Measurements from ENCODE around the gene PANX2.

The PANX2 gene

DNA sequence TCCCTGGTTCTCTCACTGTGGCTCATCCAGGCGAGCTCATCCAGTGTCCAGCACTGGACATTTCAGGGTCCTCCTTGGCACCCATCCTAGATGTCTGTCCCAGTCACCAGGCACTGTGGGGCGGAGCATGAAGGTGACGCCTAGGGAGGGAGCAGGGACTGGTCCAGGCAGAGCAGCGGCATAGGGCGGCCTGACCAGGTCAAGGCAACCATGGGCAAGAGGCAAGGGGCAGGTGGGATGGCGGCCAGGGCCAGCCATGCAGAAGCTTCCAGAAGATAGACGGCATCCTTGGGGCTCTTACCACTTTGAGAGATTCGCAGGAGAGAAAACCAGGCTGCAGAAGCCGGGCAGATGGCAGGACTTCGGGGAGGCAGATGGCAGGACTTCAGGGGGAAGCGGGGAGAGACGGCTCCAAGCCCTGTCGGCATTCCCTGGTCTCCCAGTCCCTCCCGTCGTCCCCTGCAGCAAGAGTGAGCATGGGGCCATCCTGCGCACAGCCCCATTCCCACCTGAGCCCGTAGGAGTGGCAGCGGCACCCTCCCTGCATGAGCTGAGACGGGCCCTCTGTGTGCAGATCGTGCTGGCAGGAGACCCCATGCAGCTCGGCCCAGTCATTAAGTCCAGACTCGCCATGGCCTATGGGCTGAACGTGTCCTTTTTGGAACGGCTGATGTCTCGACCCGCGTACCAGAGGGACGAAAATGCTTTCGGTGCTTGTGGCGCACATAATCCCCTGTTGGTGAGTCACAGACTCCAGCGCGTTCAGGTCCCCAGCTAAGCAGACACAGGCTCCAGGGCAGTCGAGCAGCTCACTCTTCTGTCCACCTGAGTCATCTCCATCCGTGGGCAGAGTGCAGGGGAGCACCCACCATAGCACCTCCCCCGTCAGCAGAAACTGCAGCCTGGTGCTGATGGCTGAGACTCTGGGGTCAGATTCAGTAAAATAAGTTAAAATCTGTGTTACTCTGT, 20.1 kb upstream of the PANX2 start:
- in situ Hi-C loops (cut with HindIII; ENCODE audit: low pct_ligation_motif_present, low sequenced_read_pairs) = no loop called here
- Histone ChIP-seq H3K4me3 (ENCODE audit: low read depth, low read length) (no peak overlapping the region), H3K36me3 (replicated peaks) (no peaks in the 10 kb centered on the region), H3K27ac (no peak overlapping the region), H3K27me3 (replicated peaks) (no peaks in the 10 kb centered on the region)
- TF ChIP-seq CTCF (IDR thresholded peaks at IDR 0.05; ENCODE audit: low read depth, low read length, missing control alignments) = no peak
- DNase-seq = no peak

GRCh38 chr22:50151571-50152537, 18.7 kb upstream of the PANX2 start:
- no peaks in the 10 kb centered on the region for H3K36me3 ChIP-seq (replicated peaks)

GRCh38 chr22:50153056-50153755, 17.3 kb upstream of the PANX2 start:
- H3K36me3 ChIP-seq (replicated peaks) = no peaks in the 10 kb centered on the region
- DNase-seq = no peak
- in situ Hi-C loops (cut with HindIII; ENCODE audit: low pct_ligation_motif_present, low sequenced_read_pairs) = no loop called here
- no peak overlapping the region for H3K27ac ChIP-seq
- H3K4me3 ChIP-seq (ENCODE audit: low read depth, low read length) = no peak overlapping the region
- TF ChIP-seq CTCF (IDR thresholded peaks at IDR 0.05; ENCODE audit: low read depth, low read length, missing control alignments) = no peak
- no peaks in the 10 kb centered on the region for H3K27me3 ChIP-seq (replicated peaks)

More at GRCh38 chr22:50151571-50152537, 18.7 kb upstream of the PANX2 start:
- no peak for DNase-seq
- in situ Hi-C loops (cut with HindIII; ENCODE audit: low pct_ligation_motif_present, low sequenced_read_pairs) = no loop called here
- no peak overlapping the region for H3K4me3 ChIP-seq (ENCODE audit: low read depth, low read length)
- TF ChIP-seq CTCF (IDR thresholded peaks at IDR 0.05; ENCODE audit: low read depth, low read length, missing control alignments) = no peak
- H3K27ac ChIP-seq = no peak overlapping the region
- H3K27me3 ChIP-seq (replicated peaks) = no peaks in the 10 kb centered on the region

DNA sequence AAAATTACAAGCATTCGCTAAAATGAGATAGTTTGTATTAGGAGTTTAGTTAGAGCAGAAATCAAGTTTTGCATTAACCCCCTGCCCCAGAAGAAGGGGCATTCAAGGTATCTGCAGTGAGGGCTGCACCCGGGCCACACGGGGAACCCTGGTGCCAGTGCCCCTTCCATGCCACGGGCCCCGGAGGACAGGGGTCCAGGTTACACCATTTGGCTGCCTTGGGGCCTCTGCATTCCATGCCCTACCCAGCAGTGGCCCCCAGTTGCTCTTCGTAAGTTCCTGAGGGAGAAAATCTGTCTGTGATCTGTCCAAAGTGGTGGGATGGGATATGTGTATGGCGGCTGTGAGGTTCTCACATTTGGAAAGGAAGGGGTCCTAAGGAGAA, 16.8 kb upstream of the PANX2 start:
- no peak overlapping the region for H3K27ac ChIP-seq
- no peaks in the 10 kb centered on the region for H3K36me3 ChIP-seq (replicated peaks)
- no peaks in the 10 kb centered on the region for H3K27me3 ChIP-seq (replicated peaks)
- in situ Hi-C loops (cut with HindIII; ENCODE audit: low pct_ligation_motif_present, low sequenced_read_pairs) = no loop called here
- no peak for TF ChIP-seq CTCF (IDR thresholded peaks at IDR 0.05; ENCODE audit: low read depth, low read length, missing control alignments)
- no peak overlapping the region for H3K4me3 ChIP-seq (ENCODE audit: low read depth, low read length)
- no peak for DNase-seq

- Histone ChIP-seq H3K36me3 (replicated peaks) (no peaks in the 10 kb centered on the region), H3K27me3 (replicated peaks) (no peaks in the 10 kb centered on the region)
- in situ Hi-C loops (cut with HindIII; ENCODE audit: low pct_ligation_motif_present, low sequenced_read_pairs) = no loop called here
Measured at GRCh38 chr22:50157709-50158375, 12.7 kb upstream of the PANX2 start.

More at GRCh38 chr22:50157709-50158375, 12.7 kb upstream of the PANX2 start:
- Histone ChIP-seq H3K27ac (no peak overlapping the region), H3K4me3 (ENCODE audit: low read depth, low read length) (no peak overlapping the region)
- no peak for DNase-seq
- TF ChIP-seq CTCF (IDR thresholded peaks at IDR 0.05; ENCODE audit: low read depth, low read length, missing control alignments) = no peak
